DMS53 (cell line): ENCODE data around the gene BARX1.
"Not testable (repeated sequence)": the region's sequence is repeated elsewhere in the genome, so short reads cannot be mapped to it uniquely, and the experiment has no call there.

Source experiments
- DNase-seq: peaks from one replicate; lab custom pipeline; 2025; lab: John Stamatoyannopoulos, UW

BARX1 gene, protein sequence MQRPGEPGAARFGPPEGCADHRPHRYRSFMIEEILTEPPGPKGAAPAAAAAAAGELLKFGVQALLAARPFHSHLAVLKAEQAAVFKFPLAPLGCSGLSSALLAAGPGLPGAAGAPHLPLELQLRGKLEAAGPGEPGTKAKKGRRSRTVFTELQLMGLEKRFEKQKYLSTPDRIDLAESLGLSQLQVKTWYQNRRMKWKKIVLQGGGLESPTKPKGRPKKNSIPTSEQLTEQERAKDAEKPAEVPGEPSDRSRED

DNA sequence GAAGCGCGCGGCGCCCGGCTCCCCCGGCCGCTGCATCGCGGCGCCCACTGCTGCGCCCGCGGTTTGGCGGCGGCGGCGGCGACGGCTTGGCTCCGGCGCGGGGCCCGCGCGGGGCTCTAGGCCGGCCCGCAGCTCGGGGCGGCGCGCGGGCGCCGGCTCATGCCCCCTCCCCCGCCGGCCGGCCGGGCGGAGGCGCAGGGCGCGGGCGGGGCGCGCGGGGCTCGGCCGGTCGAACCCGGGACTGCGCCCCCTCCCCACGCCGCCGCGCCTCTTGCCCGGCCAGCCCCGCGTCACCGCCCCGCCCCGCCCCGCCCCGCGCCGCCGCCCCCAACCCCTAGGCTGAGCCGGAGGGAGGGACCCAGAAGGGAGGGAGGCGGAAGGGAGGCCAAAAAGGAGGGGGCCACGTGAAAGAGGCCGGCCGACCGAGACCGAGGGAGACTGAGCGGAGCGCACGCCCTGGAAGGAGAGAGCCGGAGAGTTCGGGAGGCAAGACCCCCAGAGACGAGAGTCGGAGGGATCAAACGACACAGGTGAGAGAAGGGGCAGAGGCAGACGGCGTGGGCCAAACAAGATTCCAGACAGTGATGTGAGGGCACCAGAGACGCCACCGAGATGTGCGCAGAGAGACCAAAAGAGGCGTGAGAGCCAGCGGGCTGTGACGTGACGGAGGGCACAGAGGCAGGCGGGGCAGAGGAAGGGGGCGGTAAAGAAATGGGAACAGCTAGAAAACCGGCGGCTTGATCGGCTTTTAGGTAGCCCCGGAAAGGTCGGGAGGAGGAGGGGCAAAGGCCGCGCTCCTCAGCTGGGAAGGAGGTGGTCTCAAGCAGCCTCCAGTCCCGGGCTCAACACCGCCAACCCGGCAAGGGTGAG, at the start of gene BARX1:
TSS of gene BARX1 (minus strand) at position 245 of the 870 bp plus-strand sequence. CDS start at position 36, 209 bp downstream.
- DNase-seq, result peak; percentile 89

DNA sequence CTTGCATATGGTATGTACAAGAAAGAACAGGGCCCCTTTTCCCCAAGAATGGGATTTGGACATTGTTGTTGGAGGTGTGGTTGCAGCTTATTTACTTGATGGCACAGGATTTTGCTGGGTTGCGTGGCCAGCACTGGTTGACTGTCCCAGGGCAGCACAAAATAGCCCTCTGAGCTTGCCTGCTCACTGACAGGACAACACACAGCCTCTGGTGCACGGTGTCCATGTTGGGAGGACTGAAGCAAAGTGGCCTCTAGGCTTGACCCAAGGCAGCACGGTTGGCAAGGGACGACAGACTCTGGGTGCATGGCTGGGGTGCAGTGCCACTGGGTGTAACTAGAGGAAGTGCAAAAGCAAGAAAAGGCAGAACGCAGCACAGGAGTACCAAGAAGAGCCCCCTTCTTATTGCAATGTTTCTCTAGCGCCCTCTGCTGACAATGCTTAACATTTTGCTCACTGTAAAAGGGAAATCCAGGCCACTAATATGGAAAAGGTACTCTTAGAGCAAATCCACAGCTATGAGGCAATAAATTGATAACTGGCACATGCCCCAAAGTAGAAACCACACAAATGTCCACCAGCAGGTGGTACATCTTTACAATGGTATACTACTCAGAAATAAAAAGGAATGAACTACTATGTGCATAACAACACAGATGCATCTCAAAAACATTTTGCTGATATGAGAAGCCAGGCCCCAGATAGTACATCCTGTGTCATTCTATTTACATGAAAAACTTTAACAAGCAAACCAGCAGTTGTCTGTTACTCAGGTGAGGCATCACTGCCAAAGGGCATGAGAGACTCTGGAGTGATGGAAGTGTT, 47.4 kb upstream of the BARX1 start:
- peak; percentile 77 for DNase-seq

DNA sequence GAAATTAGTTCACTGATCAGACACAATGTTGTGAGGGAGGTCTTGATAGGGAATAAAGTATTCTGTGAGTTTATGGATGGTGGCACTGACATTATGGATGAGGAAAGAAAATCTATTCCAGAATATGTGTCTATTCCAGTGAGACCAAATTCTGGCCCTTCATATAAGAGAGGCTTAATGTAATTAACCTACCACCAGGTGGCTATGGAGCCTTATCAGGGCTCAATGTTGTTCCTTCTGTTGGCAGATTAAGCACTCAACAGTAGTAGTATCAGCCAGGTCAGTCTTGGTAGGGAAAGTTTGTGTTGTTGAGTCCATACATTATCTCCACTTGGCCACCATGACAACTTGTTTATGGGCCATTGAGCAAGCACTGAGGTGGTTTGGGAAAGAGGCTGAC, 41.7 kb upstream of the BARX1 start:
- peak; percentile 22 for DNase-seq

DNA sequence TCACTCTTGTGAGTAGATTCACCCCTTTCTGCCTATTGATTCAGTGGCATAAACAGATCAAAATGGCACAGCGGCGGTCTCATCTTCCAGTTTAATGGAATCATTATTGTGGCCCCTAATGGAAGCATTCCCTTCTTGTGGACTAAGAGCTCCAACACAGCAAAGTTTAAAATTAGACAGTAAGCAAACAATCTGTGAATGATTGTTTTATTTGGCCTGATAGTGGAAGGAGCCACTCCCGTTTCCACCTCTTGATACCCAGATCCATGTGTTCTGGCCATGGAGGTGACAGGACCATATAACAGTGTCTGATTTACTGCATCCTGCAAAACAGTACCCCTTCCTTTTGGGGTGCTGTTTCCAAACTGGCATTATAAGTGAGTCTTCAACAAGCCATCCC, 41.2 kb upstream of the BARX1 start:
- DNase-seq, result no peak

DNA sequence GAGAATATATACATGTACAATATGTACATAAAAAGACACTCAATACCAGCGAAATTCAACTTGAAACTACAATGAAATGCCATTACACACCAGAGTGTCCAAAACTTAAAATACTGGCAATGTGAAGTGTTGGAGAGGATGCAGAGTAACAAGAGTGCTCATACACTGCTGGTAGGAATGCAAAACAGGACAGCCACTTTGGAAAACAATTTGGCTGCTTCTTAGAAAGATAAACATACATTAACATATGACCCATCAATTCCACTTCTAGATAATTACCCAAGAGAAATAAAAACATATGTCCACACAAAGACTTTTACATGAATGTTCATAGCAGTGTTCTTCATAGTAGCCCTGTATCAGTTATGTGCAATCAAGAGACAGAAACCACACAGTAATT, 39.4 kb upstream of the BARX1 start:
- no peak for DNase-seq

DNA sequence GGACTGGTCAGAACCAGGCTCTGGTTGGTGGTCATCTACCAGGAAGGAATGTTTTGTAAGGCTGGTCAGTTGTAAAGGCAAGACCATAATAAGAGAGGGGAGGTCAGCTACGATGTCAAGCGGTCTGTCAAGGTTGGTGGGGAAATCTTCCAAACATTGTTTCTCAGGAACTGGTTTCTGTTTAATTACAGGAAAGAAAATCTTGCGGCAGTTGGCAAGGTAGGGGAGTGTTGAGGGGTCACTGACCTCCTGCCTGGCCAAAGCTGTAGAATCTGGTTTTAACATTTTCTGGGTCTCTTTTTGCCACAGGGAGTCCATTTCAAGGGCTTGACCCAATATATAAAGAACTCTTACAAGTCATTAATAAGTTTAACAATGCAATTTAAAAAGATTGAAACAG, 39.0 kb upstream of the BARX1 start:
- DNase-seq, result no peak

DNA sequence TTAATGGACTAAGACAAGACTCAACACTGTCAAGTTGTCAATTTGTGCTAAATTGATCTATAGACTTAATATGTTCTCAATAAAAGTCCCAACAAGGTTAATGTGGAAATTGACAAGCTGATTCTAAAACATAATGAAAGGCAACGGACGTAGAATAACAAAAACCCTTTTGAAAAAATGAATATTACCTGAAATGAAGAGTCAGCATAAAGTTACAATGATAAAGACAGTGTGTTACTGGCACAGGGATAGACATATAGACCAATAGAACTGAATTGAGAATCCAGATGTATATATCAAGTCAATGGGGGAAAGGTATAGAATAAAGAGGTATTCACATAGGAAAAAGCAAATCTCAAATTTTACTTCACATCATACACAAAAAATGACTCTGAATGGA, 37.7 kb upstream of the BARX1 start:
- DNase-seq, result no peak

DNA sequence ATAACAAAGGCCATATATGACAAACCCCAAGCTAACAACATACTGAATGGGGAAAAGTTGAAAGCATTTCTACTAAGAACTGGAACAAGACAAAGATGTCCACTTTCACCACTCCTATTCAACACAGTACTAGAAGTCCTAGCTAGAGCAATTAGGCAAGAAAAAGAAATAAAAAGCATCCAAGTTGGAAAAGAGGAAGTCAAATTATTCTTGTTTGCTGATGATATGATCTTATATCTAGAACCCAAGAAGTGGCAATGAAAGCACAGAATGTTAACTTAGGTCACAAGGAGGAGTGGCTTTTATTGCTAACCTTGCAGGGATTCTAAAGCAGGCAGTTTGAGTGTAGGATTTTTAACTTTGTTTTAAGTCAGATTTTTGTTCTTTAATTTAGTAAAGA, 35.3 kb upstream of the BARX1 start:
- DNase-seq, result no peak

DNA sequence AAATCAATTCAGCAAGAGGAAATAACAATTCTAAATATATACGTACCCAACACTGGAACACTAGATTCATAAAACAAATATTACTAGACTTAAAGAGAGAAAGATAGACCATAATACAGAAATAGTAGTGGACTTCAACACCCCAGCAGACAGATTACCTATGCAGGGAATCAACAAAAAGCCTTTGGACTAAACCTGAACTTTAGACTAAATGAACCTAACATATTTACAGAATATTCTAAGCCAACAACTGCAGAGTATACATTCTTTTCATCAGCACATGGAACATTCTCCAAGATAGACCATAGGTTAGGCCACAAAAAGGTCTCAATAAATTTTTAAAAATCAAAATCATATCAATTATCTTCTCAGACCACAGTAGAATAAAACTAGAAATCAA, 32.9 kb upstream of the BARX1 start:
- DNase-seq, result no peak

DNA sequence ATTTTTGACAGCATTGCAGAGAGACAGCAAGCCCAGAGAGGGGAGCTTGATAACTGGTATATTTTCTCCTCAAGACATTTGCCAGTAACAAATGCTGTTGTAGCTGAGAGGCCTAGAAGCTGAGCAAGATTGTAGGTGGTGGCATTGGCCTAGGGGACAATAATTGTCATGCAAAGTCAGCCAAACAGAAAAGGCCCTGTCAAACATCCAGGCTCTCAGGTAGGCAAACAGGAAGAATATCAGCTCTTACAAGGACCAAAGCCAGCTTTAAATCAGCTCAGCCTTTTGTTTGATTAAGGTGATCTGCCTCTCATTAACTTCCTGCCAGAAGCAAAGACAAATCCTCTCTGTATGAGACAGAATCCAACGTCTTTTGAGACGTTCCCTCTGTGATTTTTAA, 29.7 kb upstream of the BARX1 start:
- DNase-seq, result peak; percentile 61

DNA sequence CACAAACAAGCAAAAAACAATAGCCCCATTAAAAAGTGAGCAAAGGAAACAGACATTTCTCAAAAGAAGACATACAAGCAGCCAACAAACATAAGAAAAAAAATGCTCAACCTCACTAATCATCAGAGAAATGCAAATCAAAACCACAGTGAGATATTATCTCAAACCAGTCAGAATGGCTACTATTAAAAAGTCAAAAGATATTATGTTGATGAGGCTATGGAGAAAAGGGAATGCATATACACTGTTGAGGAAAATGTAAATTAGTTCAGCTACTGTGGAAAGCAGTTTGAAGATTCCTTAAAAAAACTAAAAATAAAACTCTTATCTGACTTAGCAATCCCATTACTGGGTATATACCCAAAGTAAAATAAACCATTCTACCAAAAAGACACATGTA, 28.7 kb upstream of the BARX1 start:
- no peak for DNase-seq

DNA sequence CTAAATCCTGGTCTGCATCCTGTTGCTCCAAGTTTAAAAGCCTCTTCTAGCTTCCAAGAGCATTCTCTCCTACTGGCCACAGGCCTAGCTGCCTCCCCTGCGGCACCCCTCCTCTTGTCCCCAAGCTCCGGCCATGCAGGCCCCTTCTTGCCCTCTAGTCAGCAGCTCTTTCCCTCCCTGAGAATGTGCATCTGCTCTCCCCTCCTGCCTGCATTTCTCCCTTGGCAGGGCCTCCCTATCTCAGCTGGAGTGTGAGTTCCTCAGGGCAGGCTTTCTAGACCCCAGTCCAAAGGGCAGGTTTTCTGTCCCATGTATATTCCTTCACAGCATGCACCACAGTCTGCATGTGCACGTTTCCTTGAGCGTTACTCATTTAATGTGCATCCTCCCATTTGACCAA, 24.6 kb upstream of the BARX1 start:
- no peak for DNase-seq

DNA sequence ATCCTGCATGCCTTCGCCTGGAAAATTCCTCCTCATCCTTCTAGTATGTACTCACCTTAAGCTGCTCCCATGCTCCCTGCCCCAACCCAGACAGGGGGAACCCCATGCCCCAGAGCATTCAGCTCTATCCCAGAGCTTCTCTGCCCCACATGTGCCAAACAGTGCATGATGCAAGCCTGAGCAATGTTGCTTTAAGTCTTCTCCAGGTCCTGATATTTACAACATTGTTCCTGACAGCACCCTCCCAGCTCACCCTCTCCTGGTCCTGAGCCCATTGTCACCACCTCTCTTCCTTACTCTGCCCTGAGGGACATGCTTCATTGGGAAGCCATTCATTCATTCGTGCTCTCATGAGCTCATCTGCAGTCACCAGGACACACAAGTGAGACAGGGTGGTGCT, 23.4 kb upstream of the BARX1 start:
- peak; percentile 16 for DNase-seq

DNA sequence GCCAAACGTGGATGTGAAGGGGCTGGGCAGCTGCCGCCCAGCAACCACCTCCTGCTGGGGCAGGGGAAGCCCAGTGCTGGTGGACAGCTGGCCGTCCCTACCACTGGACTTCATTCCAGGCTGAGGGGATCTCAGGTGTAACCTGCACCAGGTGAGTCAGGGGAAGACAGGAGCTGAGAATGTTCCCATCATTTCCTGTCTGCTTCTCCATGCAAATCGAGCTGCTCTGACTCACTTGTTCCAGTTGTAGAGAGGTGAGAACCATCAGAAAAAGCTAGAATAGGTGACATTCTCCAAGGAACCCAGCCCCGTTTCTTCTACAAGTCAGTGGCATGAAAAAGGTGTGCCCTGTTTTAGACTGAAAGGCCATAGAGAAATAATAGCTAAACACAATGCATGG, 21.8 kb upstream of the BARX1 start:
- peak; percentile 42 for DNase-seq

DNA sequence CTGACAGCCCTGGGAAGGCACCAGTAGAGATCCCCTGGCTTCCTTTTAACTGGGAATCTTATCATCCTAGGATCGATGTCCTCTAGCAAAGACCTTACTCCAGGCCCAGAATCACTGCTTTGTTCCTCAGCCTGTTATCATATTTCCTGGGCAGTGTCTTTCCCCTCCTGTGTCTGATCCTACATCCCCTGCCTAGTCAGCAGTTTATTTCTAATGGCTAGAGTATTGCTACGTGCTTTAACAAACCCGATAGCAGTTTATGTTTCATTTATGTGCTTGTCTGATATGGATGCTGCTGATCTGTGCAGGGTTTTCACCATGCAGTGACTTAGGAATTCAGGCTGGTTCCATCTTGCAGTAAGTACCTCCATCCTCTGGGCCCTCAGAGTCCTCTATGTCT, 20.9 kb upstream of the BARX1 start:
- no peak for DNase-seq

DNA sequence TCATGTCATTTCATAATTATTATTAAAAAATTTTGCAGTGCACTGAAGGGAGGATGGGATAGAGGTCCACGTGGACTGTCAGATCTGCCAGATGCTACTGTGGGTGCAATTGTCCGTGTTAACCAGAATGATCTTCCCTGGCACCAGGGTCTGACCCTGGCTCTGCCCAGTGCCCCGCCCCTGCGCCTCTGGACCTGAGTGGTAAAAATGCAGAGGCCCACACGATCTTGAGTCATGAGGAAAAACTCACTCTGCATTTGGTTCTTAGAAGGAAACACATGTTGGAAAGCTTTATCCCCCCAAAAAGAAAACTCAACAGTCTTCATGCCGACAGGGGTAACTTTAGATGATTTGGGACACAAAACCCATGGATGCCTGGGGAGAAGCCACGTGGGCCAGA, 20.1 kb upstream of the BARX1 start:
- no peak for DNase-seq

DNA sequence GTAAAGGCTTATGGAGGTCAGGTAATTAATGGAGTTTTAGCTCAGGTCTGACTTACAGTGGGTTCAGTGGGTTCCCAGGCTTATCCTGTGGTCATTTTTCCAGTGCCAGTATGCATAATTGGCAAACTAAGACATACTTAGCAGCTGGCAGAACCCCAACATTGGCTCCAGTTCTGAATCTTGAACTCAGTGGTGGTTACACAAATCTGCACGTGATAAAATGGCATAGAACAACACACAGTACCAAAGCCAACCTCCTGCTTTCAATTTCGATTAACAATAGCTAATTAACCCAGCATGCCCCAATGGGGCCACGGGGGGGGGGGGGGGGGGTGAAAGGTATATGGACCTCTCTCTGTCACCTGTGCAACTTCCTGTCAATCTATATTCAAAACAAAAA, 19.0 kb upstream of the BARX1 start:
- no peak for DNase-seq

DNA sequence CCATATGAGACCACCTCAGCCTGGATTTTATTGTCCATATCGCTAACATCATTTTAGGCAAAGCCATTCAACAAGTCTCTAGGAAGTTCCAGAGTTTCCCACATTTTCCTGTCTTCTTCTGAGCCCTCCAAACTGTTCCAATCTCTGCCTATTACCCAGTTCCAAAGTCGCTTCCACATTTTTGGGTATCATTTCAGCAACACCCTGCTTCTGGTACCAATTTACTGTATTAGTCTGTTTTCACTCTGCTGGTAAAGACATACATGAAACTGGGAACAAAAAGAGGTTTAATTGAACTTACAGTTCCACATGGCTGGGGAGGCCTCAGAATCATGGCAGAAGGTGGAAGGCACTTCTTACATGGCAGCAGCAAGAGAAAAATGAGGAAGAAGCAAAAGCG, 17.5 kb upstream of the BARX1 start:
- not testable (repeated sequence) for DNase-seq

DNA sequence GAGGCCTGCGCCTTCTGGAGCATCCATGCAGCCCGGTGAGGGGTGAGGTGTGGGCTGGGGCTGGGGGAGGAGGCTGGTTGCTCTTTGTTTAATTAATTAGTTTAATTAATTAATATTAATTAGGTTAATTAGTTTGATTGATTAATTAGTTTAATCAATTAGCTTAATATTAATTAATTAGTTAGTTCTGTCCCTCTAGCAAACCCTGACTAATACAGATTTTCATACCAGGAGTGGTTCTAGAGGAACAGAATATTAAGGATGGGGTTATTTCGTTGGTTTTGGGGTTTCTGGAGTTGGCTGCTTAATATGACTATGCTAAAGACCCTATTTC, 14.1 kb upstream of the BARX1 start:
- no peak for DNase-seq

DNA sequence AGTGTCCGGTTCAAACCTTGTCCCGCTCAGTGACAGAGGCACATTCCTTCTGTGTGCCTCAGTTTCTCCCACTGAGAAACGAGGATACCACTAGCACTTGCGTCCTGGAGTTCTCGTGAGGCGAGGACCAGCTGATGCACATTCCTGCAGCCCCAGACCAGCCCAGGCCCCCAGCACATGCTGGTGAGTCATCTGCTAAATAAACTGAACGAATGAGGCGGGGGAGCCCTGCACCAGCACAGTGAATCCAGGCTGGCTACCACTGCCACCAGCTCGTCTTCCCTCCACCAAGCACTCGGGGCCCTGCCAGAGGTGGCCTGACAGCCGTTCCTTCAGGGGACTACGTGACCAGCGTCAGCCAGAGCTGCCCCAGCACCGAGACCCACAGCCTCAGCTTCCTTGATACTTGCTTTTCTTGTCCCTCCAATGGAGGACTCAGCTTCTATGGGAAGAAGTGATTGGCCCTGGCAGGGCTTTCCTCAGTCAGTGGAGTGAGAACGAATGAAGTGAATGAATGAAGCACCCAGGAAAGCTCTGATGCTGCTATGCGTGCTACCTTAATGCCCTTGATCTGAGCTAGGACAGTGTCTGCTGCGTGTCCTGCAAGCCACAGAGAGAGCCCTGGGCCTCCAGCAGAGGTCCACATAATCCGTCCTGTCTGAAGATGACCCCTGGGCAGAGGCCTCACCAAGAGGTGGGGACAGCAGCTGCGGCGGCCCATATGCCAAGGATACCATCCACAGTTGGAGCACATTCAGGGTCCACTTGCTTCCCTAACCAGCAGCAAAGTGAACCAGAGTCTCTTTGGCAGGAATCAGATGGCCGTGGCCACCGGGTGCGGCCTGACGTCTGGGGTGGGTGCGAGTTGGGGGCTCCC, 13.5 kb upstream of the BARX1 start:
- no peak for DNase-seq

DNA sequence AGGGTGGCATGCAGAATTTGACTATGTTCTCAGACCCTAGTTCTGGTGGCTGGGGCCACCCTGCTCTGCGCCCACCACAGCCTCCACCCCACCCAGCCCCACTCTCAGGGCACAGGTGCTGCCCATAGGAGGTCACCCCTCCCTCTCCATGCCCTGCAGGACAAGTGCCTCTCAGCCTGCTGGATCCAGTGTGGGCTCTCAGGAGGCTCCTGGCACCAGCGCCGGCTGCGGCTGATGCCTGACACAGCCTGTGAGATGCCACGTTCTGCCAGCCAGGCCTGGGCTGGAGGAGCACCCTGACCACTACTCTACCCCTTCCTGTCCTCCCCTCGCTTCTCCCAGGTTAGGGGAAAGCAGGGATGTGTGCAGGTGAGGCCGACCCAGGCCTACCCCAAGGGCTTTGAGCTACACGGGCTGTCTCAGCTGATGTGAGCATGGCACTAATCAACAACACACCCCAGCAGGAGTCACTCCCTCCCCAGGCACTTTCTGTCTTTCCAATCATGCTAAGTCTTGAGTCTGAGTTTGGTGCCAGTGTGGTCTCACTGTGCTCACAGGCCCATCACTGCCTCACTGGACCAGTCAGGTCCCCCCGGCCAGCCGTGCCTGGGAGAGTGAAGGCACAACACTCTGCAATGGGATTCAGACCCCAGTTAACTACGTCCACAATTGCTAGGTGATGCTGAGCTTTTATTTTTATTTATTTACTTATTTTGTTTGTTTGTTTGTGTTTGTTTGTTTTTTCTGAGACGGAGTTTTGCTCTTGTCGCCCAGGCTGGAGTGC, 12.1 kb upstream of the BARX1 start:
- no peak for DNase-seq
